SIG-M5 (cell line): ENCODE measurements around the gene RNU2-63P.
A peak's percentile ranks its signal among the peaks of the same experiment; 100 is the strongest.
"Not testable (repeated sequence)": the region's sequence is repeated elsewhere in the genome, so short reads cannot be mapped to it uniquely, and the experiment has no call there.

Experiments used
- DNase-seq: peaks from one replicate; lab custom pipeline; 2025; lab: John Stamatoyannopoulos, UW

RNU2-63P gene

DNA sequence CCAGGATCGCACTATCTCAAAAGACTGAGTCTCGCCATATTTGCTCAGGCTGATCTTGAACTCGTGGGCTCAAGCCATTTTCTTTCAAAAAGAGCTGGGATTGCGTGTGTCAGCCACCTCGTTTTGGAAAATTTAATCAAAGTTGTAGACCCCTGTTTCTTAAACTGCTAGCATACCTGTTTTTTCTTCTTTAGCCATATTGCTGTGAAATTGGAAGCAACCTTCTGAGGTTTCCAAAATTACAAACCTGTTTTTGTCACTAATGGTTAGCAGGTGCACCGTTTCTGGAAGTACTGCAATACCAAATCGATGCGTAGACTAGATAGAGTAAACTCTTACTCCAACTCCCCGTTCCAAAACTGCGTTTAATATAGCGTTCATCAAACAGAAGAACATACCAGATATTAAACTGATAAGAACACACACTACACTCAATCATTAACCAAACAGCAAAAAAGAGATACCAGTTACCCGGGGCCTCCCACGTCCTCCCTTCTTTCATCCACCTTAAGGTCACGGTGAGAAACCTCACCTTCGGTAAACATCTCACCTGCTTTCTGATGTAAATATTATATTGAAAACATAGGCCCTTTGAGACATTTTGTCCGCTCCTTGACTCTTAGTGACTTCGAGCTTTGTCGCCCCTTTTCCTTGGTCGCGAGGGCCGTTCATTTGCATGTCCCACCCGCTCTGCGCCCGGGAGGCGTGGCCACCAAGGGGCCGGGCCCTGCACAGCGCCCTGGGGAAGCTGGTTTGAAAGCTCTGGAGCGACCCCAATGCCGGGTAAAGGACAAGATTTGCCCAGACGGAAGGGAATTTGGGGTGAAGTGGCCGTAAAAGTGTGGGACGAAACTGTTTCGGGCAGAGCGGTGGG, at the start of gene RNU2-63P:
RNU2-63P (minus strand) TSS at position 462 of the 874 bp plus-strand sequence.
- DNase-seq, result peak; percentile 79

- no peak for DNase-seq
Observed at GRCh38 chr2:88061295-88061694, 44.9 kb upstream of the RNU2-63P start.

DNA sequence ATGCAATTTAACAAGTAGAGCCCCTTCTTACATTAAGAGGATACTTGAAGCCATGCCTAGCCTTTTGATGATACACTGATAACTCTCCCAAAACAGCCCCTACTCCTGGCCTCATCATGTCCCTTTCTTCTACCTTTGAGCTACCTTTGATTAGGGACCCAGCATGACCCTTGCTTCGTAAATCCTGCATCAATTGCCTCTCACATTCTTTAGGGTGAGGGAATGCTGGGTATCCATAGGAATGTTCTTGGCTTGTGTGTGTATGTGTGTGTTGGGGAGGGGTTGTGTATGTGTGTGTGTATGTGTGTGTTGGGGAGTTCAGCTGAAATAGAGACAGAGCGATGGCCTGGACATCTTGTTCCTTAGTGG, 44.5 kb upstream of the RNU2-63P start:
- DNase-seq, result no peak

- no peak for DNase-seq
Observed at GRCh38 chr2:88059979-88060906, 43.9 kb upstream of the RNU2-63P start.

- DNase-seq, result no peak
Observed at GRCh38 chr2:88058191-88058590, 41.8 kb upstream of the RNU2-63P start.

DNA sequence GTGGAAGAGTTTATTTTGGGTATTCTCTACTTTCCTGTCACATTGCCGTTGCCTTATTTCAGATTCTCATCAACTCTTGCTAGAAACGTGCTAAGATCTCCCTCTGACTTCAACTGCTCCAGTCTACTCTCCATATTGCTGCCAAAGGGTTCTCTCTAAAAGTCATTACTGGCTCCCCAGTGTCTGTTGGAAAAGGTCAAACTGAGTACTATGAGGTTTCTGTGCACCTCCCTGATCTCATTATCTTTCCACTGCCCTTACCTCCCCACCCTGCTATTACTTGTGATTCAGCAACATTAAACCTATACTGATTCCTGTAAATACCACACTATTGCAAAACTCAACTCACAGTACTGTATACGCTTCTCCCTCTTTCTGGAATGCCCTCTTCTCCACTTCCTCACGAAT, 41.1 kb upstream of the RNU2-63P start:
- no peak for DNase-seq

- peak; percentile 67 for DNase-seq
Observed at GRCh38 chr2:88055371-88056128, 39.2 kb upstream of the RNU2-63P start, which contains the start of gene KRCC1. KRCC1 (minus strand) TSS chr2:88055783; CDS start chr2:88028563, 27,220 bp downstream.

DNA sequence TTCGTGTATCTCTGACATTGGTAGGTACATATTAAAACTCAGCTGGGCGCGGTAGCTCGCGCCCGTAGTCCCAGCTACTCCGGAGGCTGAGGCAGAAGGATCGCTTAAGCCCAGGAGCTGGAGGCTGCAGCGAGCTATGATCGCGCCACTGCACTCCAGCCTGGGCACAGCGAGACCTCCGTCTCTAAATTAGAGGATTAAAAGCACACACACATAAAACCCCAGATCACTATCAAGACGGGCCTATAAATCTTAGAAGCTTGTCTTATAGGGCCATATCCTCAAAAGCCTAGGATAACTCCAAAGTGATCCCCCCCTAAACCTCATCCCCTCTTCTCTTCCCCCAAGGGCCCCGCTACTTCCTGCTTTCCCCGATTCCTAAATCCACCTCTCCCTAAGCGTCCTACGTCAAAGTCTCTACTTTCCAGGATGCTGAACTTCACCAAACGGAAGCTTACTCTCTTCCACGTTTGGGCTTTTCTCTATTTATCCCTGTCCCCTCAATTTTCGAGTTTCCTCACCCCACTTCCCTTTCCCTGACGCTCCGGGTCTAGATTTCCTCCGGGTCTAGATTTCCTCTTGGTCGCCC, 38.5 kb upstream of the RNU2-63P start:
- no peak for DNase-seq

- no peak for DNase-seq
Observed at GRCh38 chr2:88053934-88054781, 37.8 kb upstream of the RNU2-63P start.

DNA sequence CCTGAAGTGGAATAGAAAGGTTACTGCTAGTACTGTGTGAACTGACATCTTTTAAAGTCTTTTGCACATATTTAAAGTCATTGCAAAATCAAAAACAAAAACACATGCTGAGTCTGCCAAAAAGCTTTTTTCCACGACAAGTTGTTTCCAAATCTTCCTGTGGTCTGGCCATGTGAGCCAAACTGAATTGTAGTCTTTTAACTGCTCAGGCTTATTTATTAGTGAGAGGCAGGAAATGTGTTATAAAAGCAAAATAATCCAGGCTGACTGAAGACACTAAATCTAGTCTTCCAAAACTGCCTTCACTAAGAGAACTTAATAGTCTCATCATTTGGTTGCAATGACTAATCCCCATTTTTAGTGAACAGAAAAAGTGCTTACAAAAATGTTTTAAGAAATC, 36.9 kb upstream of the RNU2-63P start:
- no peak for DNase-seq

GRCh38 chr2:88051792-88052191, 35.4 kb upstream of the RNU2-63P start:
- no peak for DNase-seq

DNA sequence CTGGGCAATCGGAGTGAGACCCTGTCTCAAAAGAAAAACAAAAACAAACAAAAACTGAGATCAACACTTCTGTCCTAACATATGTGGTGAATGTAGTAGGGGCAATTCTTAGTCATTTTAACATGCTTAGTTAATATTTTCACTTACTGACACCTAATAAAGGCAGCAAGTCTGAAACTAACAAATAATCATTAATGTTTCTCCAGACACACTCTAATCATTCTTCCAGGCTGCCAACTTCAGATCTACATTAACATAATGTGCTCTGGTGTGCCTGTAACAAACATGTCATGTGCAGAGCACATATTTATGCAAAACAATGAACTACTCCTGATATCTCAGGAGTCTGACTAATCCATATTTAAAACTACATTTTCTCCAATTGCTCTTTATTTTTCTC, 33.3 kb upstream of the RNU2-63P start:
- no peak for DNase-seq

GRCh38 chr2:88048541-88048940, 32.2 kb upstream of the RNU2-63P start:
- DNase-seq, result no peak

GRCh38 chr2:88045561-88045960, 29.2 kb upstream of the RNU2-63P start:
- not testable (repeated sequence) for DNase-seq

- DNase-seq, result no peak
Observed at GRCh38 chr2:88042476-88042875, 26.1 kb upstream of the RNU2-63P start.

DNA sequence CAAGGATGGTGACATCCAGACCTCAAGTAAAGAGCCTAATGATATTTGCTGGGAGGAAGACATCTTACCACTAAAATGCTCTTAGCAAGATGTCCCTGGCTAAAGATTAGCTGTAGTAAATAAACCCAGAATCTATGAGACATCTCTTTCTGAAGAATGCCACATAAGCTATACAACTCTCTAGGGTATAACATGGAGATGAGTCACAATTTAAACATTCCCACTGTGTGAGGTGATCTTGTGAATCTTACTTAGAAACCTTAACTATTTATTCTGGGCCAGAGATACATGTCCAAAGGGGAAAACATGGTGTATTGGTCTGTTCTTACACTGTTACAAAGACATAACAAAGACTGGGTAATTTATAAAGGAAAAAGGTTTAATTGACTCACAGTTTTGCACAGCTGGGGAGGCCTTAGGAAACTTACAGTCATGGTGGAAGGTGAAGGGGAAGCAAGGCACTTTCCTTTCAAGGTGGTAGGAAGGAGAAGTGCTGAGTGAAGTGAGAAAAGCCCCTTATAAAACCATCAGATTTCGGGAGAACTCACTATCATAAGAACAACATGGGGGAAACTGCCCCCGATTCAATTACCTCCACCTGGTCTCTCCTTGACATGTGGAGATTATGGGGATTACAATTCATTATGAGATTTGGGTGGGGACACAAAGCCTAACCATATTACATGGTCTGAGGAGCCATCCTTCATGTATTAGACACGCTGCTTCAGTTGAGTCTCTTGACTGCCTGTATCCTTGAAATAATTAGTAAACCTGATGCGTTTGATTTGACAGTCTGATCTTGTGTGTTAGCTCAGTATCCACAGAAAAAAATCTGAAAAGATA, 22.1 kb upstream of the RNU2-63P start:
- DNase-seq, result no peak

DNA sequence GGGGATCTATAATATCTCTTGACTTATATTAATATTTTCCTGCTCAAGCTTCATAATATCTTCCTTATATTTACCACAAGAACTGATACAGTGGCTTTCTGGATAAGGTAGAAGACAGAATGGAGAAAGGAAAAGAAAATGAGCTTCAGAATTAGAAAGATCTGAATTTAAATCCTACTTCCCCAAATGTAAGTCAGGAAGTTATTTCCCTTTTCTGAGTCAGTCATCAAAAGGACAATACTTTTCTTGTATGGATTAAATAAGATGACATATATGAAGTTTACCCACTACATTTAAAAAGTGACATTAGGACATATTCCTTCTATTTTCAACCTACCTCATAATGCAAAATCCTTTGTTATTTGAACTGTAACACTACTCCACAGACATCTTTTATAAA, 20.3 kb upstream of the RNU2-63P start:
- no peak for DNase-seq

- no peak for DNase-seq
Observed at GRCh38 chr2:88036182-88036581, 19.8 kb upstream of the RNU2-63P start.

- DNase-seq, result no peak
Observed at GRCh38 chr2:88032070-88032702, 15.8 kb upstream of the RNU2-63P start.
